HEK293 (cell line): Measurements from ENCODE around the gene CCDC73.

ENCODE experiments used
- EGR2 ChIP-seq: fragments of 450-650 bp; formaldehyde crosslinking; IDR thresholded peaks from 2 replicates; pipeline ENCODE4 v1.5.1; 2016; ENCODE audit warnings: low read depth, missing biosample characterization, missing genetic modification characterization
- GLIS1 ChIP-seq: fragments of 450-650 bp; formaldehyde crosslinking; IDR thresholded peaks from 2 replicates; pipeline ENCODE4 v1.5.1; 2016; ENCODE audit warnings: missing biosample characterization, missing genetic modification characterization
- HOXC10 ChIP-seq: sonication (generic); formaldehyde crosslinking; IDR thresholded peaks from 2 replicates; pipeline ENCODE4 v1.8.1; 2023; ENCODE audit warnings: mild to moderate bottlenecking, missing genetic modification reagents
- KLF10 ChIP-seq: fragments of 450-650 bp; IDR thresholded peaks from 2 replicates; pipeline ENCODE4 v1.5.1; 2018; ENCODE audit warnings: missing biosample characterization, mild to moderate bottlenecking, missing genetic modification characterization
- OSR2 ChIP-seq: fragments of 450-650 bp; formaldehyde crosslinking; IDR thresholded peaks from 2 replicates; pipeline ENCODE4 v1.5.1; 2016; ENCODE audit warnings: missing biosample characterization, missing genetic modification characterization
- SALL2 ChIP-seq: fragments of 450-650 bp; formaldehyde crosslinking; IDR thresholded peaks from 2 replicates; pipeline ENCODE4 v1.5.0; 2017; ENCODE audit warnings: missing biosample characterization, mild to moderate bottlenecking, missing genetic modification characterization, borderline replicate concordance
- ZBTB17 ChIP-seq: fragments of 450-650 bp; formaldehyde crosslinking; IDR thresholded peaks from 2 replicates; pipeline ENCODE4 v1.5.1; 2016; ENCODE audit warnings: missing biosample characterization, missing genetic modification characterization
- ZBTB20 ChIP-seq: fragments of 450-650 bp; formaldehyde crosslinking; IDR thresholded peaks from 2 replicates; pipeline ENCODE4 v1.5.1; 2016; ENCODE audit warnings: missing biosample characterization, missing genetic modification characterization
- ZFHX2 ChIP-seq: fragments of 450-650 bp; formaldehyde crosslinking; conservative IDR thresholded peaks from 2 replicates; pipeline ENCODE4 v1.5.1; 2016; ENCODE audit warnings: missing biosample characterization, missing genetic modification characterization
- ZNF10 ChIP-seq: fragments of 450-650 bp; formaldehyde crosslinking; IDR thresholded peaks from 2 replicates; pipeline ENCODE4 v1.5.1; 2017; ENCODE audit warnings: missing biosample characterization, missing genetic modification characterization
- ZNF433 ChIP-seq: fragments of 450-650 bp; formaldehyde crosslinking; IDR thresholded peaks from 2 replicates; pipeline ENCODE4 v1.5.1; 2016; ENCODE audit warnings: missing biosample characterization, missing genetic modification characterization, low read depth
- ZNF514 ChIP-seq: fragments of 450-650 bp; formaldehyde crosslinking; IDR thresholded peaks from 2 replicates; pipeline ENCODE4 v1.5.1; 2016; ENCODE audit warnings: missing biosample characterization, missing genetic modification characterization
- ZNF596 ChIP-seq: fragments of 450-650 bp; IDR thresholded peaks from 2 replicates; pipeline ENCODE4 v1.5.0; 2018; ENCODE audit warnings: missing biosample characterization, mild to moderate bottlenecking, missing genetic modification characterization, moderate library complexity
- ZNF629 ChIP-seq: fragments of 450-650 bp; formaldehyde crosslinking; IDR thresholded peaks from 2 replicates; pipeline ENCODE4 v1.5.1; 2017; ENCODE audit warnings: missing biosample characterization, missing genetic modification characterization
- ZNF830 ChIP-seq: fragments of 450-650 bp; IDR thresholded peaks from 2 replicates; pipeline ENCODE4 v1.5.0; 2018; ENCODE audit warnings: missing biosample characterization, missing genetic modification characterization, low read depth, mild to moderate bottlenecking, moderate library complexity
- TF ChIP-seq, protein P1 (sequence below): fragments of 450-650 bp; formaldehyde crosslinking; IDR thresholded peaks from 2 replicates; pipeline ENCODE4 v1.5.1; 2016; ENCODE audit warnings: missing biosample characterization, missing genetic modification characterization
- TF ChIP-seq, protein P2 (sequence below): IDR thresholded peaks from 2 replicates; pipeline ENCODE4 v1.6.1; 2011; ENCODE audit warnings: mild to moderate bottlenecking, low read depth, low read length, borderline replicate concordance
- TF ChIP-seq, protein P3 (sequence below): fragments of 450-650 bp; formaldehyde crosslinking; conservative IDR thresholded peaks from 2 replicates; pipeline ENCODE4 v1.5.1; 2016; ENCODE audit warnings: low read depth, missing biosample characterization, missing genetic modification characterization
- TF ChIP-seq, protein P4 (sequence below): fragments of 450-650 bp; formaldehyde crosslinking; IDR thresholded peaks from 2 replicates; pipeline ENCODE4 v1.5.1; 2017; ENCODE audit warnings: missing biosample characterization, missing genetic modification characterization
- TF ChIP-seq, protein P5 (sequence below): fragments of 450-650 bp; formaldehyde crosslinking; IDR thresholded peaks from 2 replicates; pipeline ENCODE4 v1.5.1; 2016; ENCODE audit warnings: missing biosample characterization, missing genetic modification characterization
- TF ChIP-seq, protein P6 (sequence below): fragments of 450-650 bp; formaldehyde crosslinking; IDR thresholded peaks from 2 replicates; pipeline ENCODE4 v1.5.1; 2017; ENCODE audit warnings: missing biosample characterization, mild to moderate bottlenecking, missing genetic modification characterization, moderate library complexity
- TF ChIP-seq, protein P7 (sequence below): fragments of 450-650 bp; formaldehyde crosslinking; IDR thresholded peaks from 2 replicates; pipeline ENCODE4 v1.5.1; 2016; ENCODE audit warnings: missing biosample characterization, missing genetic modification characterization

The CCDC73 gene

DNA sequence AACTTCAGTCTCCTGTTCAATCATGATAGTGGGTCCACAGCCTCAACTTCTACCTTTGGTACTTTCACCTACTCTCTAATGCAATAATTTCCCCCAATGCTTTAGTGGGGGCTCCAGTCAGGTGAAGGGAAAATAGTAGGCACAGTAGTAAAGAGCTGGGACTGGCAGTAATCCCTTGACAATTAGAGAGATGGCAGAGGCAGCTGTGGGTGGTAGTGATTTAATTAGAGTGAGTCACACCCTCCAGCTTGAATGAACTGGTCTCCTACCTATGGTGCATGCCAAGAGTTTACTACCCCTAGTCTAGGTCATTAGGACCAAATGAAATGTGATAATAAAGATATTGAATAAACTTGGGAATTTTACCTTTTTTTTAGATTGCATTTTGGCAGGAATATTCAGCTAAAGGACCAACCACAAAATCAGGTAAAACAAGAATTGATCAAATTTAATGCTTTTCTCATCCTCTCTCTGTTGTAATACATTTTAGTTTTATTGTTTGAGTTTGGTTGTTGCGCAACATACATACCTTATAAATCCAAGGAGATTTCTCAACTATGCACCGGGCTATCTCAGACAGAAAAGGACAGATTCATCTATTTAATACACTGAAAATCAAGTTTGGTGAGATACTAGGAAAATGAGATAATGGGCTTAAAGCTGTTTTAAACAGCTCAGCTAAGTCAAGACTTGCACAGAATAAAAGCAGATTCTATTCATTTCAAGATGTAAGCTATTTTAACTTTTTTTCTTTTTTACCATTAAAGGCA, 44.2 kb upstream of the CCDC73 start (continued):
- TF ChIP-seq SALL2 (tag by site-specific recombination) (no peak), ZNF596 (tag by site-specific recombination) (peak; percentile 70; the same call in 1 of the 2 replicates), ZBTB20 (no peak), ZNF830 (no peak), OSR2 (tag by site-specific recombination) (peak; percentile 85), ZFHX2 (tag by site-specific recombination) (peak; percentile 64), ZNF514 (tag by site-specific recombination) (no peak), ZBTB17 (tag by site-specific recombination) (0 out of 2 replicates have a peak, but pooled peaks have one; percentile 27), GLIS1 (tag by site-specific recombination) (peak; percentile 82), HOXC10 (CRISPR knock-in tag) (no peak), ZNF629 (tag by site-specific recombination) (peak; percentile 46), ZNF433 (no peak), EGR2 (peak; percentile 37; the same call in 1 of the 2 replicates), KLF10 (peak; percentile 68), ZNF10 (tag by site-specific recombination) (peak; percentile 93)
- TF ChIP-seq, protein P1, sequence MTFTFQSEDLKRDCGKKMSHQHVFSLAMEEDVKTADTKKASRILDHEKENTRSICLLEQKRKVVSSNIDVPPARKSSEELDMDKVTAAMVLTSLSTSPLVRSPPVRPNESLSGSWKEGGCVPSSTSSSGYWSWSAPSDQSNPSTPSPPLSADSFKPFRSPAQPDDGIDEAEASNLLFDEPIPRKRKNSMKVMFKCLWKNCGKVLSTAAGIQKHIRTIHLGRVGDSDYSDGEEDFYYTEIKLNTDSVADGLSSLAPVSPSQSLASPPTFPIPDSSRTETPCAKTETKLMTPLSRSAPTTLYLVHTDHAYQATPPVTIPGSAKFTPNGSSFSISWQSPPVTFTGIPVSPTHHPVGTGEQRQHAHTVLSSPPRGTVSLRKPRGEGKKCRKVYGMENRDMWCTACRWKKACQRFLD (tag by site-specific recombination) = no peak
- TF ChIP-seq, protein P2, sequence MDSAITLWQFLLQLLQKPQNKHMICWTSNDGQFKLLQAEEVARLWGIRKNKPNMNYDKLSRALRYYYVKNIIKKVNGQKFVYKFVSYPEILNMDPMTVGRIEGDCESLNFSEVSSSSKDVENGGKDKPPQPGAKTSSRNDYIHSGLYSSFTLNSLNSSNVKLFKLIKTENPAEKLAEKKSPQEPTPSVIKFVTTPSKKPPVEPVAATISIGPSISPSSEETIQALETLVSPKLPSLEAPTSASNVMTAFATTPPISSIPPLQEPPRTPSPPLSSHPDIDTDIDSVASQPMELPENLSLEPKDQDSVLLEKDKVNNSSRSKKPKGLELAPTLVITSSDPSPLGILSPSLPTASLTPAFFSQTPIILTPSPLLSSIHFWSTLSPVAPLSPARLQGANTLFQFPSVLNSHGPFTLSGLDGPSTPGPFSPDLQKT = no peak
- TF ChIP-seq, protein P3, sequence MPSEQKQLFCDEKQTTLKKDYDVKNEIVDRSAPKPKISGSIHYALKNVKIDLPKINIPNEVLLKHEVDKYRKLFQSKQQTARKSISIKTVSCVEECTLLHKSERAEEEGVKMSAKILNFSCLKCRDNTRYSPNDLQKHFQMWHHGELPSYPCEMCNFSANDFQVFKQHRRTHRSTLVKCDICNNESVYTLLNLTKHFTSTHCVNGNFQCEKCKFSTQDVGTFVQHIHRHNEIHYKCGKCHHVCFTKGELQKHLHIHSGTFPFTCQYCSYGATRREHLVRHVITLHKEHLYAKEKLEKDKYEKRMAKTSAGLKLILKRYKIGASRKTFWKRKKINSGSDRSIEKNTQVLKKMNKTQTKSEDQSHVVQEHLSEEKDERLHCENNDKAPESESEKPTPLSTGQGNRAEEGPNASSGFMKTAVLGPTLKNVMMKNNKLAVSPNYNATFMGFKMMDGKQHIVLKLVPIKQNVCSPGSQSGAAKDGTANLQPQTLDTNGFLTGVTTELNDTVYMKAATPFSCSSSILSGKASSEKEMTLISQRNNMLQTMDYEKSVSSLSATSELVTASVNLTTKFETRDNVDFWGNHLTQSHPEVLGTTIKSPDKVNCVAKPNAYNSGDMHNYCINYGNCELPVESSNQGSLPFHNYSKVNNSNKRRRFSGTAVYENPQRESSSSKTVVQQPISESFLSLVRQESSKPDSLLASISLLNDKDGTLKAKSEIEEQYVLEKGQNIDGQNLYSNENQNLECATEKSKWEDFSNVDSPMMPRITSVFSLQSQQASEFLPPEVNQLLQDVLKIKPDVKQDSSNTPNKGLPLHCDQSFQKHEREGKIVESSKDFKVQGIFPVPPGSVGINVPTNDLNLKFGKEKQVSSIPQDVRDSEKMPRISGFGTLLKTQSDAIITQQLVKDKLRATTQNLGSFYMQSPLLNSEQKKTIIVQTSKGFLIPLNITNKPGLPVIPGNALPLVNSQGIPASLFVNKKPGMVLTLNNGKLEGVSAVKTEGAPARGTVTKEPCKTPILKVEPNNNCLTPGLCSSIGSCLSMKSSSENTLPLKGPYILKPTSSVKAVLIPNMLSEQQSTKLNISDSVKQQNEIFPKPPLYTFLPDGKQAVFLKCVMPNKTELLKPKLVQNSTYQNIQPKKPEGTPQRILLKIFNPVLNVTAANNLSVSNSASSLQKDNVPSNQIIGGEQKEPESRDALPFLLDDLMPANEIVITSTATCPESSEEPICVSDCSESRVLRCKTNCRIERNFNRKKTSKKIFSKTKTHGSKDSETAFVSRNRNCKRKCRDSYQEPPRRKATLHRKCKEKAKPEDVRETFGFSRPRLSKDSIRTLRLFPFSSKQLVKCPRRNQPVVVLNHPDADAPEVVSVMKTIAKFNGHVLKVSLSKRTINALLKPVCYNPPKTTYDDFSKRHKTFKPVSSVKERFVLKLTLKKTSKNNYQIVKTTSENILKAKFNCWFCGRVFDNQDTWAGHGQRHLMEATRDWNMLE = no peak
- TF ChIP-seq, protein P4, sequence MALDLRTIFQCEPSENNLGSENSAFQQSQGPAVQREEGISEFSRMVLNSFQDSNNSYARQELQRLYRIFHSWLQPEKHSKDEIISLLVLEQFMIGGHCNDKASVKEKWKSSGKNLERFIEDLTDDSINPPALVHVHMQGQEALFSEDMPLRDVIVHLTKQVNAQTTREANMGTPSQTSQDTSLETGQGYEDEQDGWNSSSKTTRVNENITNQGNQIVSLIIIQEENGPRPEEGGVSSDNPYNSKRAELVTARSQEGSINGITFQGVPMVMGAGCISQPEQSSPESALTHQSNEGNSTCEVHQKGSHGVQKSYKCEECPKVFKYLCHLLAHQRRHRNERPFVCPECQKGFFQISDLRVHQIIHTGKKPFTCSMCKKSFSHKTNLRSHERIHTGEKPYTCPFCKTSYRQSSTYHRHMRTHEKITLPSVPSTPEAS (tag by site-specific recombination) = no peak
- TF ChIP-seq, protein P5, sequence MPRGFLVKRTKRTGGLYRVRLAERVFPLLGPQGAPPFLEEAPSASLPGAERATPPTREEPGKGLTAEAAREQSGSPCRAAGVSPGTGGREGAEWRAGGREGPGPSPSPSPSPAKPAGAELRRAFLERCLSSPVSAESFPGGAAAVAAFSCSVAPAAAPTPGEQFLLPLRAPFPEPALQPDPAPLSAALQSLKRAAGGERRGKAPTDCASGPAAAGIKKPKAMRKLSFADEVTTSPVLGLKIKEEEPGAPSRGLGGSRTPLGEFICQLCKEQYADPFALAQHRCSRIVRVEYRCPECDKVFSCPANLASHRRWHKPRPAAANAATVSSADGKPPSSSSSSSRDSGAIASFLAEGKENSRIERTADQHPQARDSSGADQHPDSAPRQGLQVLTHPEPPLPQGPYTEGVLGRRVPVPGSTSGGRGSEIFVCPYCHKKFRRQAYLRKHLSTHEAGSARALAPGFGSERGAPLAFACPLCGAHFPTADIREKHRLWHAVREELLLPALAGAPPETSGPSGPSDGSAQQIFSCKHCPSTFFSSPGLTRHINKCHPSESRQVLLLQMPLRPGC (tag by site-specific recombination) = peak; percentile 27; the same call in 1 of the 2 replicates
- TF ChIP-seq, protein P6, sequence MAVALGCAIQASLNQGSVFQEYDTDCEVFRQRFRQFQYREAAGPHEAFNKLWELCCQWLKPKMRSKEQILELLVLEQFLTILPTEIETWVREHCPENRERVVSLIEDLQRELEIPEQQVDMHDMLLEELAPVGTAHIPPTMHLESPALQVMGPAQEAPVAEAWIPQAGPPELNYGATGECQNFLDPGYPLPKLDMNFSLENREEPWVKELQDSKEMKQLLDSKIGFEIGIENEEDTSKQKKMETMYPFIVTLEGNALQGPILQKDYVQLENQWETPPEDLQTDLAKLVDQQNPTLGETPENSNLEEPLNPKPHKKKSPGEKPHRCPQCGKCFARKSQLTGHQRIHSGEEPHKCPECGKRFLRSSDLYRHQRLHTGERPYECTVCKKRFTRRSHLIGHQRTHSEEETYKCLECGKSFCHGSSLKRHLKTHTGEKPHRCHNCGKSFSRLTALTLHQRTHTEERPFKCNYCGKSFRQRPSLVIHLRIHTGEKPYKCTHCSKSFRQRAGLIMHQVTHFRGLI (tag by site-specific recombination) = no peak
- TF ChIP-seq, protein P7, sequence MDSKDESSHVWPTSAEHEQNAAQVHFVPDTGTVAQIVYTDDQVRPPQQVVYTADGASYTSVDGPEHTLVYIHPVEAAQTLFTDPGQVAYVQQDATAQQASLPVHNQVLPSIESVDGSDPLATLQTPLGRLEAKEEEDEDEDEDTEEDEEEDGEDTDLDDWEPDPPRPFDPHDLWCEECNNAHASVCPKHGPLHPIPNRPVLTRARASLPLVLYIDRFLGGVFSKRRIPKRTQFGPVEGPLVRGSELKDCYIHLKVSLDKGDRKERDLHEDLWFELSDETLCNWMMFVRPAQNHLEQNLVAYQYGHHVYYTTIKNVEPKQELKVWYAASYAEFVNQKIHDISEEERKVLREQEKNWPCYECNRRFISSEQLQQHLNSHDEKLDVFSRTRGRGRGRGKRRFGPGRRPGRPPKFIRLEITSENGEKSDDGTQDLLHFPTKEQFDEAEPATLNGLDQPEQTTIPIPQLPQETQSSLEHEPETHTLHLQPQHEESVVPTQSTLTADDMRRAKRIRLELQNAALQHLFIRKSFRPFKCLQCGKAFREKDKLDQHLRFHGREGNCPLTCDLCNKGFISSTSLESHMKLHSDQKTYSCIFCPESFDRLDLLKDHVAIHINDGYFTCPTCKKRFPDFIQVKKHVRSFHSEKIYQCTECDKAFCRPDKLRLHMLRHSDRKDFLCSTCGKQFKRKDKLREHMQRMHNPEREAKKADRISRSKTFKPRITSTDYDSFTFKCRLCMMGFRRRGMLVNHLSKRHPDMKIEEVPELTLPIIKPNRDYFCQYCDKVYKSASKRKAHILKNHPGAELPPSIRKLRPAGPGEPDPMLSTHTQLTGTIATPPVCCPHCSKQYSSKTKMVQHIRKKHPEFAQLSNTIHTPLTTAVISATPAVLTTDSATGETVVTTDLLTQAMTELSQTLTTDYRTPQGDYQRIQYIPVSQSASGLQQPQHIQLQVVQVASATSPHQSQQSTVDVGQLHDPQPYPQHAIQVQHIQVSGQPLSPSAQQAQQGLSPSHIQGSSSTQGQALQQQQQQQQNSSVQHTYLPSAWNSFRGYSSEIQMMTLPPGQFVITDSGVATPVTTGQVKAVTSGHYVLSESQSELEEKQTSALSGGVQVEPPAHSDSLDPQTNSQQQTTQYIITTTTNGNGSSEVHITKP = peak; percentile 64
